HepG2 (cell line): Measurements from ENCODE around the gene SERBP1.

Experiments
- POLR2A ChIP-seq, 2 experiments: IDR thresholded peaks; 2 replicates each; pipeline ENCODE4 v1.6.1; 2011; ENCODE audit warnings: low read depth in 2 of 2, low read length in 2 of 2, mild to moderate bottlenecking in 1 of 2, moderate library complexity in 1 of 2; ENCODE audit not compliant: insufficient read depth in 1 of 2
- RFX1 ChIP-seq: fragments of 450-650 bp; IDR thresholded peaks from 2 replicates; pipeline ENCODE4 v1.6.1; 2017
- ZBTB26 ChIP-seq: IDR thresholded peaks from 2 replicates; pipeline ENCODE4 v1.6.1; 2016; ENCODE audit warnings: missing compliant biosample characterization, missing genetic modification reagents, borderline replicate concordance

- TF ChIP-seq ZBTB26 (CRISPR knock-in tag) (no peak), POLR2A (IDR thresholded peaks at IDR 0.05; ENCODE audit: insufficient read depth in 1 of 2, low read depth in 2 of 2, low read length in 2 of 2) (no peak), RFX1 (no peak)
Measured at GRCh38 chr1:67457247-67457646, 27.0 kb upstream of the SERBP1 start.
